DOHH2 (cell line): Measurements from ENCODE around the gene NSMCE1.
"Not testable (repeated sequence)": the region's sequence is repeated elsewhere in the genome, so short reads cannot be mapped to it uniquely, and the experiment has no call there.

ENCODE experiments used
- H3F3A ChIP-seq: fragments of 200-600 bp; sonication (generic), shearing (Covaris generic); 2 replicates; pipeline ENCODE4 v1.6.0; 2016; ENCODE audit warnings: antibody characterized with exemption, mild to moderate bottlenecking; ENCODE audit not compliant: control insufficient read depth, insufficient read depth
- H3K27ac ChIP-seq: fragments of 200-600 bp; sonication (generic); 2 replicates; pipeline ENCODE4 v1.5.1; 2014; ENCODE audit warnings: low read depth, mild to moderate bottlenecking, low read length, moderate library complexity
- H3K27me3 ChIP-seq: fragments of 200-600 bp; sonication (generic); 2 replicates; pipeline ENCODE4 v1.6.1; 2014; ENCODE audit warnings: mild to moderate bottlenecking, low read length, mixed read lengths; ENCODE audit not compliant: control insufficient read depth
- H3K36me3 ChIP-seq: fragments of 200-600 bp; sonication (generic); 2 replicates; pipeline ENCODE4 v1.6.1; 2014; ENCODE audit warnings: mild to moderate bottlenecking, low read length, moderate library complexity, mixed read lengths; ENCODE audit not compliant: control insufficient read depth
- H3K4me1 ChIP-seq: fragments of 200-600 bp; sonication (generic); 2 replicates; pipeline ENCODE4 v1.6.1; 2014; ENCODE audit warnings: mild to moderate bottlenecking, low read length, mixed read lengths; ENCODE audit not compliant: control insufficient read depth
- H3K4me2 ChIP-seq: fragments of 200-600 bp; sonication (generic); 2 replicates; pipeline ENCODE4 v1.6.0; 2014; ENCODE audit warnings: mild to moderate bottlenecking, low read length, moderate library complexity
- H3K4me3 ChIP-seq: fragments of 200-600 bp; sonication (generic); 2 replicates; pipeline ENCODE4 v1.5.1; 2014; ENCODE audit warnings: mild to moderate bottlenecking, low read length, mixed read lengths
- H3K79me2 ChIP-seq: fragments of 200-600 bp; sonication (generic); 2 replicates; pipeline ENCODE4 v1.6.1; 2014; ENCODE audit warnings: mild to moderate bottlenecking, low read length, mixed read lengths; ENCODE audit not compliant: control insufficient read depth
- H3K9me2 ChIP-seq: fragments of 200-600 bp; sonication (generic); replicated peaks from 2 replicates; pipeline ENCODE4 v1.6.1; 2014; ENCODE audit warnings: mild to moderate bottlenecking, low read length, mixed read lengths; ENCODE audit not compliant: control insufficient read depth
- H3K9me3 ChIP-seq: fragments of 200-600 bp; sonication (generic); 2 replicates; pipeline ENCODE4 v1.6.1; 2014; ENCODE audit warnings: antibody characterized with exemption, low read length, mixed read lengths; ENCODE audit not compliant: control insufficient read depth, insufficient read depth
- H4K20me1 ChIP-seq: fragments of 200-600 bp; sonication (generic); 2 replicates; pipeline ENCODE4 v1.6.0; 2014; ENCODE audit warnings: low read depth, mild to moderate bottlenecking, antibody characterized with exemption, low read length, moderate library complexity; ENCODE audit not compliant: control insufficient read depth, insufficient read depth
- EZH2phosphoT487 ChIP-seq: fragments of 200-600 bp; sonication (generic); IDR thresholded peaks from 2 replicates; pipeline ENCODE4 v1.6.1; 2017; ENCODE audit warnings: borderline replicate concordance, mild to moderate bottlenecking, antibody characterized with exemption, low read length, moderate library complexity, mixed read lengths
- TF ChIP-seq, protein P1 (sequence below): fragments of 200-600 bp; sonication (generic); IDR thresholded peaks from one replicate; pipeline ENCODE4 v1.5.1; 2014; ENCODE audit warnings: antibody characterized with exemption, mild to moderate bottlenecking, low read depth, low read length; ENCODE audit not compliant: poor library complexity, severe bottlenecking

The NSMCE1 gene

DNA sequence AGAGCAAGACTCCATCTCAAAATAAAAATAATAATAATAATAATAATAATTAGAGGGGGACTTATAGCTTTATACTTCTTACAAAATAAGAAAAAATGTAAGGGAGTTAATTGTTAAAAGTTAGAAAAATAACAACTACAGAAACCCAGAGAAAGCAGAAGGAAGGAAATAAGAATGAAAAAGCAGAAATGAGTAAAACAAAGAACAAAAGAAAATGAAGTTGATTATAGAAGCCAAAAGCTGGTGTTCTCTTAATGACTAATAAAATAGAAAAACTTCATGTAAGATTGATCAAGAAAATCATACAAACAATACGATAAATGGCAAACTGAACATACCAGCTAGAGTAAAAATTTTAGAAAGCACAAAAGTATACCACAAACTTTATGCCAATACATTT, 6.8 kb upstream of the NSMCE1 start:
- no peaks in the 10 kb centered on the region for H3K9me2 ChIP-seq
- peaks cover 29% of the 10 kb centered on the region for H3F3A ChIP-seq
- no peaks in the 10 kb centered on the region for H3K79me2 ChIP-seq
- no peaks in the 10 kb centered on the region for H4K20me1 ChIP-seq
- H3K4me1 ChIP-seq = peaks cover 65% of the 10 kb centered on the region
- H3K4me3 ChIP-seq = peak overlapping the region; percentile 14; the same call in 1 of the 2 replicates
- H3K27ac ChIP-seq = peak overlapping the region; percentile 96
- H3K4me2 ChIP-seq = peak overlapping the region; percentile 83
- no peak for TF ChIP-seq EZH2phosphoT487
- TF ChIP-seq, protein P1, sequence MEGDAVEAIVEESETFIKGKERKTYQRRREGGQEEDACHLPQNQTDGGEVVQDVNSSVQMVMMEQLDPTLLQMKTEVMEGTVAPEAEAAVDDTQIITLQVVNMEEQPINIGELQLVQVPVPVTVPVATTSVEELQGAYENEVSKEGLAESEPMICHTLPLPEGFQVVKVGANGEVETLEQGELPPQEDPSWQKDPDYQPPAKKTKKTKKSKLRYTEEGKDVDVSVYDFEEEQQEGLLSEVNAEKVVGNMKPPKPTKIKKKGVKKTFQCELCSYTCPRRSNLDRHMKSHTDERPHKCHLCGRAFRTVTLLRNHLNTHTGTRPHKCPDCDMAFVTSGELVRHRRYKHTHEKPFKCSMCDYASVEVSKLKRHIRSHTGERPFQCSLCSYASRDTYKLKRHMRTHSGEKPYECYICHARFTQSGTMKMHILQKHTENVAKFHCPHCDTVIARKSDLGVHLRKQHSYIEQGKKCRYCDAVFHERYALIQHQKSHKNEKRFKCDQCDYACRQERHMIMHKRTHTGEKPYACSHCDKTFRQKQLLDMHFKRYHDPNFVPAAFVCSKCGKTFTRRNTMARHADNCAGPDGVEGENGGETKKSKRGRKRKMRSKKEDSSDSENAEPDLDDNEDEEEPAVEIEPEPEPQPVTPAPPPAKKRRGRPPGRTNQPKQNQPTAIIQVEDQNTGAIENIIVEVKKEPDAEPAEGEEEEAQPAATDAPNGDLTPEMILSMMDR = no peak
- H3K36me3 ChIP-seq = no peaks in the 10 kb centered on the region
- no peaks in the 10 kb centered on the region for H3K27me3 ChIP-seq
- no peaks in the 10 kb centered on the region for H3K9me3 ChIP-seq

- peak overlapping the region; percentile 96 for H3K27ac ChIP-seq
- H4K20me1 ChIP-seq, H3K9me2 ChIP-seq, H3K36me3 ChIP-seq, H3K79me2 ChIP-seq, H3K27me3 ChIP-seq, H3K9me3 ChIP-seq: not testable (repeated sequence)
- peaks cover 74% of the 10 kb centered on the region for H3K4me1 ChIP-seq
- H3F3A ChIP-seq = peaks cover 38% of the 10 kb centered on the region
- peak overlapping the region; percentile 83 for H3K4me2 ChIP-seq
- peak overlapping the region; percentile 58 for H3K4me3 ChIP-seq
These were observed 5.9 kb upstream of the NSMCE1 start for GRCh38 chr16:27274424-27274874.

DNA sequence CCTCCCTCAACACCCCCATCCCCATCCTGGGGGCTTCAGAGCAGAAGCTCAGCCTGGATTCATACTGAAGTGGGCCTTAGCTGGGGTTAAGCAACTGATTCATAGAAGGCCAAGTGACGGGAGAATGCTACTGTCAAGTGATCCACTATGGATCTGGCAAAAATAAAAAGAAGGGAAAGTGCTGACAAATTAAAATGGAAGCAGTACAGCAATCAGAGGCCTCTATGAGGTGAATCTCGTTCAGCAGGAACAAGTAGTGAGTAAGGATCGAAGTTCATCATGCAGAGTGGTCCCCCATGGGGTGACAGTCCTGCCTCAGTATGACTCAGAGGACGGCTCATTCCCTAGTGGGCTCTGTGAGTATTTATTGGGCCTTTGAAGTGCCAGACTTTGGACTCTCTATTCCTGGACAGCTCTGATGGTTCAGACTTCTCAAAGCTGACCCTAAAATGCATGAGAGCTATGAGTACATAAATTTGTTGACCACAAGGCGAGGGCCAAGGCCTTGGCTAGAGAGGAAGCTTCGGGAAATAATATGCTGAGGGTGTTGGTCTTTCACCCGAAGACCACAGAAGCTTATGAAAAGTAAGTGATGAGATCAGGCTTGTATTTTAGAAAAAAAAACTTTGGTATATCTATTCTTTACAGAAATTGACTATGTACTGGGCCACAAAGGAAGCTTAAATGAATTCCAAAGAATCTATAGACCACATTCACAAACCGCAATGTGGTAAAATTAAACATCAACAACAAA, 5.3 kb upstream of the NSMCE1 start:
- Histone ChIP-seq H3K9me2 (no peaks in the 10 kb centered on the region), H3K27ac (peak overlapping the region; percentile 96), H3F3A (peaks cover 40% of the 10 kb centered on the region), H3K36me3 (no peaks in the 10 kb centered on the region), H3K4me1 (peaks cover 80% of the 10 kb centered on the region), H3K4me2 (peak overlapping the region; percentile 83), H3K79me2 (peaks cover 8% of the 10 kb centered on the region), H3K27me3 (no peaks in the 10 kb centered on the region), H3K4me3 (peak overlapping the region; percentile 58), H3K9me3 (no peaks in the 10 kb centered on the region), H4K20me1 (no peaks in the 10 kb centered on the region)
- TF ChIP-seq, protein P1 = no peak
- no peak for TF ChIP-seq EZH2phosphoT487

DNA sequence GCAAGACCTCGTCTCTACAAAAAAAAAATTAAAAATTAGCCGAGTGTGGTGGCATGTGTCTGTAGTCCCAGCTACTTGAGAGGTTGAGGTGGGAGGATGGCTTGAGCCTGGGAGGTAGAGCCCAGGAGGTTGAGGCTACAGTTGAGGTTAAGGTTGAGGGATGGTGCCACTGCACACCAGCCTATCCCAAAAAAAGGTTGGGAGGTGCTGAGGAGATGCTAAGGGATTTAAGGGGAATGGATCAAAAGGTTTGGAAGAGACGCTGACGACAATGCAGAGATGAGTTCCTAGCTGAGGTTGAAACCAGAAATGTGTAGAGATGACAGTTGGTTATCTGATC, 4.7 kb upstream of the NSMCE1 start:
- H3F3A ChIP-seq = peaks cover 40% of the 10 kb centered on the region
- no peaks in the 10 kb centered on the region for H3K9me2 ChIP-seq
- peak overlapping the region; percentile 96 for H3K27ac ChIP-seq
- H3K79me2 ChIP-seq = peaks cover 12% of the 10 kb centered on the region
- TF ChIP-seq, protein P1 = no peak
- TF ChIP-seq EZH2phosphoT487 = no peak
- no peaks in the 10 kb centered on the region for H3K27me3 ChIP-seq
- H3K4me3 ChIP-seq = peak overlapping the region; percentile 58
- peak overlapping the region; percentile 83 for H3K4me2 ChIP-seq
- H3K9me3 ChIP-seq = no peaks in the 10 kb centered on the region
- peaks cover 2% of the 10 kb centered on the region; the same call in 1 of the 2 replicates for H3K36me3 ChIP-seq
- H4K20me1 ChIP-seq = no peaks in the 10 kb centered on the region
- peaks cover 82% of the 10 kb centered on the region for H3K4me1 ChIP-seq

- Histone ChIP-seq H3K27ac (peak overlapping the region; percentile 96), H3K4me2 (peak overlapping the region; percentile 83), H3F3A (peaks cover 40% of the 10 kb centered on the region), H3K4me1 (peaks cover 86% of the 10 kb centered on the region), H3K79me2 (peaks cover 18% of the 10 kb centered on the region)
- not testable (repeated sequence) for H3K36me3 ChIP-seq, H3K27me3 ChIP-seq, H3K9me3 ChIP-seq, H4K20me1 ChIP-seq, H3K9me2 ChIP-seq, H3K4me3 ChIP-seq
These were observed 4.1 kb upstream of the NSMCE1 start for GRCh38 chr16:27272697-27273096.
